GM18511 (cell line): ENCODE measurements around the gene TRIOBP.
"Not testable (repeated sequence)": the region's sequence is repeated elsewhere in the genome, so short reads cannot be mapped to it uniquely, and the experiment has no call there.

Experiments
- ATAC-seq: cut with Tn5 transposase; IDR thresholded peaks from one replicate; pipeline ENCODE4 v1.9.1; 2021; ENCODE audit warnings: mild to moderate bottlenecking, moderate library complexity; ENCODE audit not compliant: unreplicated experiment

Gene TRIOBP

GRCh38 chr22:37769056-37769455 is 72.2 kb downstream of the TRIOBP start:
- ATAC-seq = no peak

GRCh38 chr22:37771081-37771480 is 74.2 kb downstream of the TRIOBP start:
- ATAC-seq = no peak

- no peak for ATAC-seq
These were observed 75.0 kb downstream of the TRIOBP start for GRCh38 chr22:37771702-37772427.

- ATAC-seq = no peak
These were observed 77.9 kb downstream of the TRIOBP start for GRCh38 chr22:37774728-37775127.

- no peak for ATAC-seq
These were observed 79.2 kb downstream of the TRIOBP start for GRCh38 chr22:37775785-37776638.

GRCh38 chr22:37776639-37777005 is 79.8 kb downstream of the TRIOBP start:
- ATAC-seq = no peak

GRCh38 chr22:37777122-37777687 is 80.4 kb downstream of the TRIOBP start:
- no peak for ATAC-seq

- ATAC-seq = no peak
These were observed 81.6 kb downstream of the TRIOBP start for GRCh38 chr22:37778370-37779009.

- ATAC-seq = no peak
These were observed 84.7 kb downstream of the TRIOBP start for GRCh38 chr22:37781434-37782059.

- no peak for ATAC-seq
These were observed 85.7 kb downstream of the TRIOBP start for GRCh38 chr22:37782340-37783168.

- ATAC-seq = no peak
These were observed 88.1 kb downstream of the TRIOBP start for GRCh38 chr22:37784829-37785495.

GRCh38 chr22:37790234-37790633 is 93.4 kb downstream of the TRIOBP start:
- ATAC-seq = no peak

GRCh38 chr22:37792494-37792893 is 95.6 kb downstream of the TRIOBP start:
- no peak for ATAC-seq

- no peak for ATAC-seq
These were observed 97.5 kb downstream of the TRIOBP start for GRCh38 chr22:37794376-37794775.

- no peak for ATAC-seq
These were observed 99.2 kb downstream of the TRIOBP start for GRCh38 chr22:37796079-37796478.

GRCh38 chr22:37797259-37797658 is 100.4 kb downstream of the TRIOBP start:
- ATAC-seq = not testable (repeated sequence)

GRCh38 chr22:37797874-37798500 is 101.1 kb downstream of the TRIOBP start:
- no peak for ATAC-seq

- ATAC-seq = not testable (repeated sequence)
These were observed 103.1 kb downstream of the TRIOBP start for GRCh38 chr22:37799979-37800378.

- no peak for ATAC-seq
These were observed 105.1 kb downstream of the TRIOBP start for GRCh38 chr22:37801946-37802309.
